H1 (cell line): ENCODE data around the gene NFKBIE. TPM values are rescaled to one million over a fixed set of nuclear protein-coding genes. Genes with fewer than 3 reads are reported as not detected.

Source experiments
- CTCF ChIA-PET: fragments of 300-600 bp; sonication (Branson Sonifier 250); formaldehyde crosslinking; loops from one replicate; lab custom pipeline; 2021; ENCODE audit not compliant: partially characterized antibody; lab: Charles Lee
- POLR2A ChIA-PET: fragments of 300-600 bp; sonication (Branson Sonifier 250); formaldehyde crosslinking; loops from one replicate; lab custom pipeline; 2021; ENCODE audit warnings: inconsistent platforms; ENCODE audit not compliant: partially characterized antibody; lab: Charles Lee
- DNase-seq, 2 experiments: peaks; one replicate each; pipeline versions ENCODE4 v3.0.0 to v3.0.0-alpha.2; 2010 to 2022; ENCODE audit warnings: low spot score in 2 of 2, low read depth in 1 of 2, mixed read lengths in 1 of 2
- FAIRE-seq: peaks from 2 replicates; lab custom pipeline; 2011; peaks lifted over from hg19 to GRCh38; lab: Jason Lieb, UNC
- H2AFZ ChIP-seq: 2 replicates; pipeline ENCODE4 v1.8.1; 2012; ENCODE audit warnings: low read length, inconsistent platforms
- H2AK5ac ChIP-seq: 2 replicates; pipeline ENCODE4 v1.6.1; 2013; ENCODE audit warnings: low read depth, low read length
- H2BK120ac ChIP-seq: replicated peaks from 2 replicates; pipeline ENCODE3; 2013; ENCODE audit warnings: low read depth, low read length, inconsistent platforms
- H2BK12ac ChIP-seq: 2 replicates; pipeline ENCODE4 v1.6.1; 2013; ENCODE audit warnings: low read depth, low read length
- H2BK15ac ChIP-seq: 2 replicates; pipeline ENCODE4 v1.6.1; 2013; ENCODE audit warnings: low read length
- H2BK20ac ChIP-seq: 2 replicates; pipeline ENCODE4 v1.6.1; 2013; ENCODE audit warnings: low read length
- H2BK5ac ChIP-seq: 2 replicates; pipeline ENCODE4 v1.6.1; 2013; ENCODE audit warnings: low read depth, low read length
- H3K14ac ChIP-seq: 2 replicates; pipeline ENCODE4 v1.6.1; 2013; ENCODE audit warnings: inconsistent platforms; ENCODE audit not compliant: insufficient read length
- H3K18ac ChIP-seq: 2 replicates; pipeline ENCODE4 v1.6.1; 2013; ENCODE audit warnings: low read length; ENCODE audit errors: extremely low read depth
- H3K23ac ChIP-seq: 2 replicates; pipeline ENCODE4 v1.6.1; 2013; ENCODE audit warnings: inconsistent platforms; ENCODE audit not compliant: insufficient read length
- H3K23me2 ChIP-seq: 2 replicates; pipeline ENCODE4 v1.6.1; 2013; ENCODE audit warnings: low read depth, low read length
- H3K27ac ChIP-seq: 2 replicates; pipeline ENCODE4 v1.6.1; 2011; ENCODE audit warnings: low read depth, low read length, inconsistent platforms
- H3K27me3 ChIP-seq, 4 experiments: replicated peaks in 1 of 4; 1 replicate in 1 of 4; 2 replicates in 3 of 4; pipeline versions ENCODE4 v1.6.1 to v1.8.1; 2011 to 2013; ENCODE audit warnings: low read length in 3 of 4, mild to moderate bottlenecking in 3 of 4, inconsistent platforms in 2 of 4, mixed read lengths in 2 of 4, moderate library complexity in 1 of 4; ENCODE audit not compliant: control insufficient read depth in 3 of 4, insufficient read depth in 3 of 4; ENCODE audit errors: extremely low read depth in 1 of 4
- H3K36me3 ChIP-seq, 4 experiments: 2 replicates each; pipeline versions ENCODE4 v1.6.1 to v1.8.1; 2011 to 2013; ENCODE audit warnings: mild to moderate bottlenecking in 4 of 4, low read length in 3 of 4, moderate library complexity in 2 of 4, control low read depth in 1 of 4, inconsistent platforms in 1 of 4; ENCODE audit not compliant: insufficient read depth in 4 of 4, control insufficient read depth in 2 of 4
- H3K4ac ChIP-seq: replicated peaks from 2 replicates; pipeline ENCODE3; 2013; ENCODE audit warnings: low read length, low read depth, mixed read lengths, inconsistent platforms; ENCODE audit not compliant: insufficient read length
- H3K4me1 ChIP-seq, 4 experiments: replicated peaks in 1 of 4; 1 replicate in 1 of 4; 2 replicates in 3 of 4; pipeline versions ENCODE4 v1.6.1 to v1.8.1; 2011 to 2013; ENCODE audit warnings: low read length in 3 of 4, inconsistent platforms in 2 of 4, mixed read lengths in 1 of 4; ENCODE audit not compliant: insufficient read depth in 4 of 4, control insufficient read depth in 3 of 4
- H3K4me2 ChIP-seq, 2 experiments: 2 replicates each; pipeline versions ENCODE4 v1.6.1 to v1.8.1; 2011 to 2013; ENCODE audit warnings: low read depth in 2 of 2, low read length in 2 of 2, control low read depth in 1 of 2, inconsistent platforms in 1 of 2, mild to moderate bottlenecking in 1 of 2; ENCODE audit not compliant: insufficient read depth in 1 of 2
- H3K4me3 ChIP-seq, 4 experiments: fragments of 200-600, 300-600 bp in 1 of 4; sonication (generic), shearing (Covaris generic), sonication (Bioruptor Twin) in 1 of 4; 2 replicates each; pipeline versions ENCODE4 v1.5.1 to v1.8.1; 2011 to 2016; ENCODE audit warnings: low read length in 4 of 4, low read depth in 3 of 4, control low read depth in 2 of 4, inconsistent platforms in 2 of 4, mild to moderate bottlenecking in 2 of 4, mixed read lengths in 1 of 4, moderate library complexity in 1 of 4; ENCODE audit not compliant: insufficient read depth in 2 of 4; ENCODE audit errors: extremely low read depth in 1 of 4
- H3K56ac ChIP-seq: replicated peaks from 2 replicates; pipeline ENCODE3; 2013; ENCODE audit warnings: low read depth, mild to moderate bottlenecking, mixed read lengths, low read length, inconsistent platforms; ENCODE audit not compliant: insufficient read length
- H3K79me1 ChIP-seq: 2 replicates; pipeline ENCODE4 v1.6.1; 2013; ENCODE audit warnings: low read depth, low read length, control low read depth
- H3K79me2 ChIP-seq, 2 experiments: 2 replicates each; pipeline versions ENCODE4 v1.6.1 to v1.8.1; 2012 to 2013; ENCODE audit warnings: low read length in 2 of 2, mild to moderate bottlenecking in 2 of 2, inconsistent platforms in 1 of 2; ENCODE audit not compliant: insufficient read depth in 2 of 2, control insufficient read depth in 1 of 2
- H3K9ac ChIP-seq, 4 experiments: replicated peaks in 1 of 4; 1 replicate in 1 of 4; 2 replicates in 3 of 4; pipeline versions ENCODE4 v1.6.1 to v1.8.1; 2011 to 2013; ENCODE audit warnings: low read depth in 3 of 4, low read length in 3 of 4, control low read depth in 2 of 4, mild to moderate bottlenecking in 2 of 4, moderate library complexity in 2 of 4, inconsistent platforms in 1 of 4; ENCODE audit errors: extremely low read depth in 1 of 4
- H3K9me3 ChIP-seq, 2 experiments: 2 replicates each; pipeline versions ENCODE4 v1.6.1 to v1.8.1; 2012 to 2013; ENCODE audit warnings: mild to moderate bottlenecking in 2 of 2, moderate library complexity in 2 of 2, control low read depth in 1 of 2, inconsistent platforms in 1 of 2, low read depth in 1 of 2, low read length in 1 of 2, mixed read lengths in 1 of 2; ENCODE audit not compliant: insufficient read depth in 2 of 2
- H4K20me1 ChIP-seq, 2 experiments: replicated peaks in 1 of 2; 2 replicates each; pipeline versions ENCODE3 to v1.8.1; 2011 to 2013; ENCODE audit warnings: inconsistent platforms in 2 of 2, low read length in 2 of 2, mild to moderate bottlenecking in 1 of 2; ENCODE audit not compliant: insufficient read depth in 2 of 2, control insufficient read depth in 1 of 2
- H4K5ac ChIP-seq: 2 replicates; pipeline ENCODE4 v1.6.1; 2013; ENCODE audit warnings: low read length, low read depth, mixed read lengths, inconsistent platforms; ENCODE audit not compliant: insufficient read length
- H4K8ac ChIP-seq: 2 replicates; pipeline ENCODE4 v1.8.0; 2013; ENCODE audit warnings: mild to moderate bottlenecking, moderate library complexity, low read length, inconsistent platforms; ENCODE audit not compliant: insufficient read depth; ENCODE audit errors: extremely low read depth
- H4K91ac ChIP-seq: replicated peaks from 2 replicates; pipeline ENCODE3; 2013; ENCODE audit warnings: low read length, mixed read lengths, inconsistent platforms; ENCODE audit not compliant: insufficient read length
- CHD1 ChIP-seq: IDR thresholded peaks from 2 replicates; pipeline ENCODE4 v1.6.1; 2012; ENCODE audit warnings: low read depth, low read length, improper control_type of control experiment
- EZH2 ChIP-seq: fragments of 200-600 bp; sonication (generic); IDR thresholded peaks from 2 replicates; pipeline ENCODE4 v1.7.1; 2012; ENCODE audit warnings: low read depth, mild to moderate bottlenecking, moderate library complexity, low read length, inconsistent platforms; ENCODE audit not compliant: severe bottlenecking
- HDAC6 ChIP-seq: IDR thresholded peaks from one replicate; pipeline ENCODE4 v1.7.1; 2012; ENCODE audit warnings: low read depth, mild to moderate bottlenecking, inconsistent platforms, low read length, moderate library complexity
- KDM5A ChIP-seq: fragments of 200-600 bp; IDR thresholded peaks from 2 replicates; pipeline ENCODE4 v1.7.1; 2012; ENCODE audit warnings: mild to moderate bottlenecking, low read length, inconsistent platforms, mixed read lengths
- POLR2A ChIP-seq, 2 experiments: IDR thresholded peaks; 1 replicate in 1 of 2; 2 replicates in 1 of 2; pipeline ENCODE4 v1.6.1; 2011; ENCODE audit warnings: low read depth in 2 of 2, low read length in 2 of 2, mild to moderate bottlenecking in 2 of 2; ENCODE audit errors: control extremely low read depth in 1 of 2
- POLR2AphosphoS5 ChIP-seq: IDR thresholded peaks from 2 replicates; pipeline ENCODE4 v1.6.1; 2011; ENCODE audit warnings: low read depth, low read length
- SIN3A ChIP-seq, 2 experiments: IDR thresholded peaks in 1 of 2; conservative IDR thresholded peaks in 1 of 2; 2 replicates each; pipeline ENCODE4 v1.6.1; 2011 to 2012; ENCODE audit warnings: low read length in 2 of 2, improper control_type of control experiment in 1 of 2, low read depth in 1 of 2, mild to moderate bottlenecking in 1 of 2
- WGBS, 2 experiments: shearing (Covaris generic) in 1 of 2; methylation state at CpG; one replicate each; pipeline versions ENCODE4 v1.1.6 to v1.1.7; 2013 to 2015; ENCODE audit warnings: low lambda C conversion rate in 2 of 2, mixed read lengths in 2 of 2, inconsistent platforms in 1 of 2, low coverage in 1 of 2, missing lambda C conversion rate in 1 of 2; ENCODE audit not compliant: insufficient replicate concordance in 2 of 2, insufficient coverage in 1 of 2, insufficient read length in 1 of 2; ENCODE audit errors: extremely low coverage in 1 of 2, missing lambda C conversion rate in 1 of 2; 5-methylcytosine and 5-hydroxymethylcytosine counted together
- polyA plus RNA-seq, 7 experiments: library from polyadenylated mRNA; depleted of rRNA in 3 of 7; stranded (reverse) in 5 of 7; unstranded in 2 of 7; fragments of >200 nt in 5 of 7; fragments of 200-250 nt in 2 of 7; gene quantifications; 1 replicate in 5 of 7; 2 replicates in 1 of 7; 4 replicates in 1 of 7; pipeline versions ENCODE4 v1.2.1 to v1.2.3, GENCODE V29; 2011 to 2013; ENCODE audit warnings: missing spikeins in 2 of 7, mixed read lengths in 2 of 7
- total RNA-seq: library from RNA; stranded (reverse); fragmentation: NEBNext Ultra II Directional; extraction: Animal tissue kit (Norgen Biotek cat#: 25700); gene quantifications from 2 replicates; pipeline ENCODE4 v1.2.1, GENCODE V29; 2021
- TF ChIP-seq, protein P1 (sequence below), 3 experiments: IDR thresholded peaks; 1 replicate in 2 of 3; 2 replicates in 1 of 3; pipeline versions ENCODE4 v1.5.1 to v1.6.1; 2011; ENCODE audit warnings: low read length in 3 of 3, mild to moderate bottlenecking in 3 of 3, inconsistent platforms in 2 of 3, low read depth in 1 of 3, moderate library complexity in 1 of 3; ENCODE audit not compliant: insufficient read depth in 1 of 3; ENCODE audit errors: control extremely low read depth in 1 of 3

The NFKBIE gene
- total and polyA plus RNA-seq, 2 of the 8 experiments (the other 6 are each of a cell fraction or from before 2014, with no cell fraction given), result 13.5 to 19.2 TPM

GRCh38 chr6:44278774-44279697, 13.7 kb upstream of the NFKBIE start:
- peaks cover 0 to 3% (median 0%) of the 10 kb centered on the region in 4 experiments; a peak in 1 of 7 replicates for H3K27me3 ChIP-seq
- H4K8ac ChIP-seq, result no peak overlapping the region; the same call in 1 of the 2 replicates
- no peak for TF ChIP-seq EZH2
- no peak for TF ChIP-seq POLR2AphosphoS5
- no peak for TF ChIP-seq CHD1
- no peak for TF ChIP-seq POLR2A (IDR thresholded peaks at IDR 0.05; ENCODE audit: control extremely low read depth in 1 of 2, low read depth in 2 of 2, low read length in 2 of 2)
- no peak for TF ChIP-seq HDAC6
- TF ChIP-seq, protein P1, sequence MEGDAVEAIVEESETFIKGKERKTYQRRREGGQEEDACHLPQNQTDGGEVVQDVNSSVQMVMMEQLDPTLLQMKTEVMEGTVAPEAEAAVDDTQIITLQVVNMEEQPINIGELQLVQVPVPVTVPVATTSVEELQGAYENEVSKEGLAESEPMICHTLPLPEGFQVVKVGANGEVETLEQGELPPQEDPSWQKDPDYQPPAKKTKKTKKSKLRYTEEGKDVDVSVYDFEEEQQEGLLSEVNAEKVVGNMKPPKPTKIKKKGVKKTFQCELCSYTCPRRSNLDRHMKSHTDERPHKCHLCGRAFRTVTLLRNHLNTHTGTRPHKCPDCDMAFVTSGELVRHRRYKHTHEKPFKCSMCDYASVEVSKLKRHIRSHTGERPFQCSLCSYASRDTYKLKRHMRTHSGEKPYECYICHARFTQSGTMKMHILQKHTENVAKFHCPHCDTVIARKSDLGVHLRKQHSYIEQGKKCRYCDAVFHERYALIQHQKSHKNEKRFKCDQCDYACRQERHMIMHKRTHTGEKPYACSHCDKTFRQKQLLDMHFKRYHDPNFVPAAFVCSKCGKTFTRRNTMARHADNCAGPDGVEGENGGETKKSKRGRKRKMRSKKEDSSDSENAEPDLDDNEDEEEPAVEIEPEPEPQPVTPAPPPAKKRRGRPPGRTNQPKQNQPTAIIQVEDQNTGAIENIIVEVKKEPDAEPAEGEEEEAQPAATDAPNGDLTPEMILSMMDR (IDR thresholded peaks at IDR 0.05; ENCODE audit: control extremely low read depth in 1 of 3, insufficient read depth in 1 of 3, low read depth in 1 of 3, low read length in 3 of 3), result no peak
- TF ChIP-seq KDM5A, result no peak
- TF ChIP-seq SIN3A (conservative IDR thresholded peaks at IDR 0.05 in 1 of 2, IDR thresholded peaks at IDR 0.05 in 1 of 2; ENCODE audit: low read depth in 1 of 2, low read length in 2 of 2), result no peak

More at GRCh38 chr6:44278774-44279697, 13.7 kb upstream of the NFKBIE start:
- no peak overlapping the region for H3K4me3 ChIP-seq
- WGBS, 2 experiments, result 75% methylated on average over 9 of the region's 9 CpGs; no CpG with 5 or more reads in 1 of the 2 experiments
- H3K79me2 ChIP-seq, result no peaks in the 10 kb centered on the region
- H3K36me3 ChIP-seq, result peaks cover 0 to 7% (median 2%) of the 10 kb centered on the region in 4 experiments; a peak in 2 of 8 replicates
- ChIA-PET CTCF (interaction anchor here (1.1 to 19.0 kb wide), 8 partner anchors 9 to 63 kb away, joined by 4 to 330 read pairs (median 6); partner anchors contain the start of genes AARS2 and TMEM151B), POLR2A (interaction anchor here (0.8 to 3.2 kb wide), 10 partner anchors 11 to 34 kb away, joined by 3 to 18 read pairs (median 5); partner anchors contain the start of genes AARS2 and SLC35B2)
- no peak overlapping the region for H2AFZ ChIP-seq
- no peak overlapping the region for H3K14ac ChIP-seq
- H4K5ac ChIP-seq, result no peak overlapping the region
- H2BK15ac ChIP-seq, result no peak overlapping the region; the same call in 1 of the 2 replicates
- H3K79me1 ChIP-seq, result no peaks in the 10 kb centered on the region
- no peak for DNase-seq
- FAIRE-seq, result no peak
- no peak overlapping the region for H2BK20ac ChIP-seq
- H2BK5ac ChIP-seq, result no peak overlapping the region
- no peak overlapping the region for H3K56ac ChIP-seq
- no peak overlapping the region for H3K18ac ChIP-seq
- no peak overlapping the region for H4K91ac ChIP-seq
- no peak overlapping the region for H3K4me2 ChIP-seq
- no peaks in the 10 kb centered on the region for H3K9me3 ChIP-seq
- no peak overlapping the region for H3K27ac ChIP-seq
- no peak overlapping the region; the same call in 1 of the 2 replicates for H2AK5ac ChIP-seq
- H4K20me1 ChIP-seq, result peaks cover 0 to 8% of the 10 kb centered on the region in 2 experiments
- H3K4me1 ChIP-seq, result no peaks in the 10 kb centered on the region; a peak in 1 of 7 replicates
- no peak overlapping the region for H3K9ac ChIP-seq
- H3K23ac ChIP-seq, result no peak overlapping the region
- H3K4ac ChIP-seq, result no peak overlapping the region
- no peak overlapping the region for H2BK120ac ChIP-seq
- H3K23me2 ChIP-seq, result no peaks in the 10 kb centered on the region; the same call in 1 of the 2 replicates
- no peak overlapping the region for H2BK12ac ChIP-seq
